ENCODE results near the gene PTPRN2. TPM values are rescaled to one million over a fixed set of nuclear protein-coding genes. Genes with fewer than 3 reads are reported as not detected.

PTPRN2 gene
- total RNA-seq, 1 experiment from 2014 or later: 0.11 TPM

- DNase-seq (ENCODE audit: low spot score): no peak
- no TSS peak for BruUV-seq (replicated peaks)
These were observed 527.4 kb downstream of the PTPRN2 start for GRCh38 chr7:158060216-158060615.

GRCh38 chr7:158057446-158057845 lies 530.2 kb downstream of the PTPRN2 start:
- Histone ChIP-seq H3K4me3 (ENCODE audit: low read depth, low read length, poor library complexity, severe bottlenecking) (no peak overlapping the region), H3K9me3 (ENCODE audit: low read depth, low read length, poor library complexity, severe bottlenecking) (peaks cover 29% of the 10 kb centered on the region), H3K4me1 (ENCODE audit: insufficient read depth, low read length, poor library complexity, severe bottlenecking) (no peaks in the 10 kb centered on the region), H3K27ac (ENCODE audit: low read depth, low read length, poor library complexity, severe bottlenecking) (no peak overlapping the region), H3K27me3 (replicated peaks; ENCODE audit: insufficient read depth, low read depth, low read length, poor library complexity) (no peaks in the 10 kb centered on the region), H3K36me3 (ENCODE audit: insufficient read depth, low read length, poor library complexity, severe bottlenecking) (no peaks in the 10 kb centered on the region)
- BruUV-seq (replicated peaks): no TSS peak
- CTCF ChIA-PET: no interaction called here
- POLR2A ChIA-PET (ENCODE audit: low non-redundant PET): no interaction called here
- no peak for DNase-seq (ENCODE audit: low spot score)
- intact Hi-C loops (cut with micrococcal nuclease; ENCODE audit: unreplicated experiment): no loop called here
- TF ChIP-seq CTCF (conservative IDR thresholded peaks at IDR 0.05; ENCODE audit: low read depth, low read length) (no peak), EZH2 (IDR thresholded peaks at IDR 0.05; ENCODE audit: borderline replicate concordance, low read depth, low read length, poor library complexity, severe bottlenecking) (no peak)

More at GRCh38 chr7:158060216-158060615, 527.4 kb downstream of the PTPRN2 start:
- Histone ChIP-seq H3K4me3 (ENCODE audit: low read depth, low read length, poor library complexity, severe bottlenecking) (no peak overlapping the region), H3K27ac (ENCODE audit: low read depth, low read length, poor library complexity, severe bottlenecking) (no peak overlapping the region), H3K36me3 (ENCODE audit: insufficient read depth, low read length, poor library complexity, severe bottlenecking) (no peaks in the 10 kb centered on the region), H3K27me3 (replicated peaks; ENCODE audit: insufficient read depth, low read depth, low read length, poor library complexity) (no peaks in the 10 kb centered on the region), H3K9me3 (ENCODE audit: low read depth, low read length, poor library complexity, severe bottlenecking) (peaks cover 22% of the 10 kb centered on the region), H3K4me1 (ENCODE audit: insufficient read depth, low read length, poor library complexity, severe bottlenecking) (no peaks in the 10 kb centered on the region)
- TF ChIP-seq CTCF (conservative IDR thresholded peaks at IDR 0.05; ENCODE audit: low read depth, low read length) (no peak), EZH2 (IDR thresholded peaks at IDR 0.05; ENCODE audit: borderline replicate concordance, low read depth, low read length, poor library complexity, severe bottlenecking) (no peak)
- intact Hi-C loops (cut with micrococcal nuclease; ENCODE audit: unreplicated experiment): no loop called here
- POLR2A ChIA-PET (ENCODE audit: low non-redundant PET): no interaction called here
- CTCF ChIA-PET: no interaction called here

- ChIA-PET POLR2A (ENCODE audit: low non-redundant PET) (no interaction called here), CTCF (no interaction called here)
- no peak for DNase-seq (ENCODE audit: low spot score)
- BruUV-seq (replicated peaks): no TSS peak
- Histone ChIP-seq H3K27ac (ENCODE audit: low read depth, low read length, poor library complexity, severe bottlenecking) (no peak overlapping the region), H3K9me3 (ENCODE audit: low read depth, low read length, poor library complexity, severe bottlenecking) (peaks cover 23% of the 10 kb centered on the region), H3K4me3 (ENCODE audit: low read depth, low read length, poor library complexity, severe bottlenecking) (no peak overlapping the region), H3K27me3 (replicated peaks; ENCODE audit: insufficient read depth, low read depth, low read length, poor library complexity) (no peaks in the 10 kb centered on the region), H3K4me1 (ENCODE audit: insufficient read depth, low read length, poor library complexity, severe bottlenecking) (no peaks in the 10 kb centered on the region), H3K36me3 (ENCODE audit: insufficient read depth, low read length, poor library complexity, severe bottlenecking) (no peaks in the 10 kb centered on the region)
- TF ChIP-seq CTCF (conservative IDR thresholded peaks at IDR 0.05; ENCODE audit: low read depth, low read length) (no peak), EZH2 (IDR thresholded peaks at IDR 0.05; ENCODE audit: borderline replicate concordance, low read depth, low read length, poor library complexity, severe bottlenecking) (no peak)
- intact Hi-C loops (cut with micrococcal nuclease; ENCODE audit: unreplicated experiment): no loop called here
These were observed 530.9 kb downstream of the PTPRN2 start for GRCh38 chr7:158056761-158057160.

All from A673 (cell line).